ENCODE measurements around the gene HMGN2. TPM values are rescaled to one million over a fixed set of nuclear protein-coding genes. Genes with fewer than 3 reads are reported as not detected.

Gene HMGN2
- total RNA-seq, 1 donor from 2014 or later, result 295 TPM

GRCh38 chr1:26482921-26483320, 10.7 kb downstream of the HMGN2 start:
- Mint-ChIP-seq H3K27ac (ENCODE audit: unreplicated experiment) (peak overlapping the region; percentile 41), H3K4me3 (ENCODE audit: unreplicated experiment) (no peak overlapping the region), H3K27me3 (ENCODE audit: unreplicated experiment) (no peaks in the 10 kb centered on the region), H3K36me3 (ENCODE audit: unreplicated experiment) (peaks cover 4% of the 10 kb centered on the region), H3K9me3 (ENCODE audit: unreplicated experiment) (no peaks in the 10 kb centered on the region), H3K4me1 (ENCODE audit: unreplicated experiment) (peaks cover 14% of the 10 kb centered on the region)
- DNase-seq (ENCODE audit: extremely low spot score, unreplicated experiment), result no peak
- no peak for TF ChIP-seq CTCF (IDR thresholded peaks at IDR 0.05)

GRCh38 chr1:26483980-26484379, 11.7 kb downstream of the HMGN2 start:
- no peak overlapping the region for H3K4me3 Mint-ChIP-seq (ENCODE audit: unreplicated experiment)
- peaks cover 14% of the 10 kb centered on the region for H3K4me1 Mint-ChIP-seq (ENCODE audit: unreplicated experiment)
- H3K36me3 Mint-ChIP-seq (ENCODE audit: unreplicated experiment), result peaks cover 2% of the 10 kb centered on the region
- peak overlapping the region; percentile 36 for H3K27ac Mint-ChIP-seq (ENCODE audit: unreplicated experiment)
- H3K27me3 Mint-ChIP-seq (ENCODE audit: unreplicated experiment), result no peaks in the 10 kb centered on the region
- DNase-seq (ENCODE audit: extremely low spot score, unreplicated experiment), result no peak
- no peaks in the 10 kb centered on the region for H3K9me3 Mint-ChIP-seq (ENCODE audit: unreplicated experiment)
- no peak for TF ChIP-seq CTCF (IDR thresholded peaks at IDR 0.05)

GRCh38 chr1:26490155-26490554, 17.9 kb downstream of the HMGN2 start:
- Mint-ChIP-seq H3K36me3 (ENCODE audit: unreplicated experiment) (no peaks in the 10 kb centered on the region), H3K4me3 (ENCODE audit: unreplicated experiment) (no peak overlapping the region), H3K4me1 (ENCODE audit: unreplicated experiment) (no peaks in the 10 kb centered on the region), H3K27ac (ENCODE audit: unreplicated experiment) (no peak overlapping the region), H3K27me3 (ENCODE audit: unreplicated experiment) (no peaks in the 10 kb centered on the region), H3K9me3 (ENCODE audit: unreplicated experiment) (no peaks in the 10 kb centered on the region)
- no peak for TF ChIP-seq CTCF (IDR thresholded peaks at IDR 0.05)
- DNase-seq (ENCODE audit: extremely low spot score, unreplicated experiment), result no peak

GRCh38 chr1:26493267-26493666, 21.0 kb downstream of the HMGN2 start:
- Mint-ChIP-seq H3K36me3 (ENCODE audit: unreplicated experiment) (no peaks in the 10 kb centered on the region), H3K9me3 (ENCODE audit: unreplicated experiment) (no peaks in the 10 kb centered on the region), H3K27me3 (ENCODE audit: unreplicated experiment) (no peaks in the 10 kb centered on the region), H3K4me1 (ENCODE audit: unreplicated experiment) (no peaks in the 10 kb centered on the region), H3K4me3 (ENCODE audit: unreplicated experiment) (no peak overlapping the region), H3K27ac (ENCODE audit: unreplicated experiment) (no peak overlapping the region)
- DNase-seq (ENCODE audit: extremely low spot score, unreplicated experiment), result no peak
- TF ChIP-seq CTCF (IDR thresholded peaks at IDR 0.05), result no peak

GRCh38 chr1:26493938-26494337, 21.7 kb downstream of the HMGN2 start:
- Mint-ChIP-seq H3K4me3 (ENCODE audit: unreplicated experiment) (no peak overlapping the region), H3K9me3 (ENCODE audit: unreplicated experiment) (no peaks in the 10 kb centered on the region), H3K27me3 (ENCODE audit: unreplicated experiment) (no peaks in the 10 kb centered on the region), H3K27ac (ENCODE audit: unreplicated experiment) (no peak overlapping the region), H3K4me1 (ENCODE audit: unreplicated experiment) (no peaks in the 10 kb centered on the region), H3K36me3 (ENCODE audit: unreplicated experiment) (no peaks in the 10 kb centered on the region)
- DNase-seq (ENCODE audit: extremely low spot score, unreplicated experiment), result no peak
- no peak for TF ChIP-seq CTCF (IDR thresholded peaks at IDR 0.05)

Data from osteocyte (in vitro differentiated cells).